Endothelial cell of umbilical vein (primary cell): Measurements from ENCODE around the gene CLDN6. TPM values are rescaled to one million over a fixed set of nuclear protein-coding genes. Genes with fewer than 3 reads are reported as not detected.

ENCODE experiments used
- BruUV-seq: library from RNA; stranded (reverse); fragments of 400-500 nt; replicated peaks from 2 replicates; lab custom pipeline; 2021; lab: Mats Ljungman, UMichigan
- CTCF ChIA-PET: fragments of 300-600, 350-600 bp; sonication (Branson Sonifier 250); formaldehyde crosslinking; loops from one replicate; lab custom pipeline; 2021; ENCODE audit warnings: antibody characterized with exemption, inconsistent platforms; lab: Charles Lee
- POLR2A ChIA-PET: fragments of 300-600, 350-600 bp; sonication (Branson Sonifier 250); formaldehyde crosslinking; loops from one replicate; lab custom pipeline; 2021; ENCODE audit warnings: antibody characterized with exemption, inconsistent platforms; lab: Charles Lee
- DNase-seq: peaks from one replicate; pipeline ENCODE4 v3.0.0-alpha.2; 2011; ENCODE audit warnings: low read depth, low spot score
- FAIRE-seq: peaks from 2 replicates; lab custom pipeline; 2011; peaks lifted over from hg19 to GRCh38; lab: Jason Lieb, UNC
- H2AFZ ChIP-seq: 2 replicates; pipeline ENCODE4 v1.6.0; 2012; ENCODE audit warnings: low read depth, low read length, control low read depth, inconsistent platforms
- H3K27ac ChIP-seq: 2 replicates; pipeline ENCODE4 v1.5.1; 2011; ENCODE audit warnings: low read depth, mild to moderate bottlenecking, control low read depth, low read length, moderate library complexity; ENCODE audit not compliant: insufficient read depth
- H3K27me3 ChIP-seq, 2 experiments: 2 replicates each; pipeline versions ENCODE4 v1.6.0 to v1.6.1; 2011; ENCODE audit warnings: low read length in 2 of 2, mixed read lengths in 1 of 2; ENCODE audit not compliant: control insufficient read depth in 2 of 2, insufficient read depth in 2 of 2
- H3K36me3 ChIP-seq, 2 experiments: 2 replicates in 1 of 2; 3 replicates in 1 of 2; pipeline ENCODE4 v1.5.1; 2011; ENCODE audit warnings: low read length in 2 of 2, mild to moderate bottlenecking in 1 of 2, moderate library complexity in 1 of 2; ENCODE audit not compliant: control insufficient read depth in 2 of 2, insufficient read depth in 2 of 2; ENCODE audit errors: extremely low read depth in 1 of 2
- H3K4me1 ChIP-seq: 3 replicates; pipeline ENCODE4 v1.5.1; 2011; ENCODE audit warnings: mild to moderate bottlenecking, low read length; ENCODE audit not compliant: control insufficient read depth, insufficient read depth; ENCODE audit errors: extremely low read depth
- H3K4me2 ChIP-seq: 2 replicates; pipeline ENCODE4 v1.6.1; 2011; ENCODE audit warnings: low read length, control low read depth, mixed read lengths; ENCODE audit not compliant: insufficient read depth
- H3K4me3 ChIP-seq, 3 experiments: fragments of 200-600 bp in 1 of 3; sonication (generic), shearing (Covaris generic) in 1 of 3; replicated peaks in 1 of 3; 2 replicates each; pipeline ENCODE4 v1.5.1; 2011 to 2016; ENCODE audit warnings: control low read depth in 3 of 3, low read length in 3 of 3, mild to moderate bottlenecking in 2 of 3, inconsistent platforms in 1 of 3, low read depth in 1 of 3, moderate library complexity in 1 of 3; ENCODE audit not compliant: insufficient read depth in 1 of 3
- H3K79me2 ChIP-seq: 2 replicates; pipeline ENCODE4 v1.6.0; 2012; ENCODE audit warnings: low read length, inconsistent platforms; ENCODE audit not compliant: control insufficient read depth, insufficient read depth
- H3K9ac ChIP-seq: replicated peaks from 2 replicates; pipeline ENCODE3; 2011; ENCODE audit warnings: low read length, control low read depth; ENCODE audit not compliant: insufficient read depth; ENCODE audit errors: extremely low read depth
- H3K9me1 ChIP-seq: replicated peaks from 3 replicates; pipeline ENCODE4 v1.6.0; 2011; ENCODE audit warnings: mild to moderate bottlenecking, low read length; ENCODE audit not compliant: control insufficient read depth, insufficient read depth; ENCODE audit errors: extremely low read depth
- H3K9me3 ChIP-seq: replicated peaks from 2 replicates; pipeline ENCODE4 v1.5.1; 2012; ENCODE audit warnings: low read length, inconsistent platforms; ENCODE audit not compliant: control insufficient read depth, insufficient read depth
- H4K20me1 ChIP-seq: replicated peaks from 2 replicates; pipeline ENCODE3; 2011; ENCODE audit warnings: mild to moderate bottlenecking, low read length; ENCODE audit not compliant: control insufficient read depth, insufficient read depth; ENCODE audit errors: extremely low read depth
- EZH2 ChIP-seq: IDR thresholded peaks from 2 replicates; pipeline ENCODE4 v1.6.1; 2012; ENCODE audit warnings: borderline replicate concordance, low read depth, mild to moderate bottlenecking, moderate library complexity, low read length, inconsistent platforms; ENCODE audit not compliant: severe bottlenecking
- FOS ChIP-seq: IDR thresholded peaks from 2 replicates; pipeline ENCODE4 v1.6.1; 2011; ENCODE audit warnings: mild to moderate bottlenecking, low read length, moderate library complexity, borderline replicate concordance; ENCODE audit not compliant: insufficient read depth
- GATA2 ChIP-seq: IDR thresholded peaks from 2 replicates; pipeline ENCODE4 v1.7.0; 2011; ENCODE audit warnings: low read depth, mild to moderate bottlenecking, moderate library complexity, mixed read lengths, low read length; ENCODE audit not compliant: insufficient read length, insufficient read depth
- JUN ChIP-seq: IDR thresholded peaks from 2 replicates; pipeline ENCODE4 v1.6.1; 2011; ENCODE audit warnings: borderline replicate concordance, low read depth; ENCODE audit not compliant: insufficient read length, insufficient read depth
- MAX ChIP-seq: IDR thresholded peaks from 2 replicates; pipeline ENCODE4 v1.6.1; 2011; ENCODE audit not compliant: insufficient read depth, insufficient read length
- MYC ChIP-seq: IDR thresholded peaks from one replicate; pipeline ENCODE4 v1.6.1; 2011; ENCODE audit warnings: mild to moderate bottlenecking, low read depth, low read length
- POLR2A ChIP-seq: IDR thresholded peaks from 2 replicates; pipeline ENCODE4 v1.6.1; 2012; ENCODE audit warnings: low read depth, mild to moderate bottlenecking, control low read depth, low read length
- POLR2AphosphoS5 ChIP-seq: IDR thresholded peaks from 2 replicates; pipeline ENCODE4 v1.6.1; 2012; ENCODE audit warnings: low read depth, mild to moderate bottlenecking, control low read depth, low read length, moderate library complexity; ENCODE audit not compliant: insufficient read depth
- dilution Hi-C: fragments of 300-500 bp; cut with MboI; formaldehyde crosslinking; loops from one replicate; pipeline ENCODE4 v1.15.0; 2019; ENCODE audit warnings: low sequenced_read_pairs; ENCODE audit not compliant: extremely low pct_ligation_motif_present
- intact Hi-C: fragments of 100-400 bp; cut with micrococcal nuclease; formaldehyde crosslinking; loops from one replicate; pipeline ENCODE4 v1.10.0; 2022
- polyA plus RNA-seq, 4 experiments: library from polyadenylated mRNA; depleted of rRNA in 3 of 4; stranded (reverse) in 3 of 4; unstranded in 1 of 4; fragments of >200 nt; gene quantifications; 2 replicates each; pipeline versions ENCODE4 v1.2.1 to v1.2.3, GENCODE V29; 2011 to 2012; ENCODE audit warnings: missing spikeins in 1 of 4
- total RNA-seq: library from RNA; stranded (reverse); gene quantifications from 2 replicates; pipeline ENCODE4 v1.2.3, GENCODE V29; 2021
- TF ChIP-seq, protein P1 (sequence below), 2 donors: IDR thresholded peaks; 1 replicate in 1 of 2; 2 replicates in 1 of 2; pipeline ENCODE4 v1.5.1; 2011; ENCODE audit warnings: low read length in 2 of 2, mild to moderate bottlenecking in 2 of 2, moderate library complexity in 2 of 2, control low read depth in 1 of 2, inconsistent platforms in 1 of 2, low read depth in 1 of 2; ENCODE audit not compliant: insufficient read depth in 1 of 2; ENCODE audit errors: extremely low read depth in 1 of 2

CLDN6 gene
- total and polyA plus RNA-seq, 2 donors (not counting 3 experiments of a cell fraction or from before 2014, with no cell fraction given) = 0.28 TPM; not detected in 1

- dilution Hi-C loops = no loop called here
These were observed 2.0 kb downstream of the CLDN6 start for GRCh38 chr16:3015865-3016521.

More at GRCh38 chr16:3015865-3016521, 2.0 kb downstream of the CLDN6 start:
- BruUV-seq = no TSS peak
- ChIA-PET POLR2A (no interaction called here), CTCF (no interaction called here)
- H3K36me3 ChIP-seq = no peaks in the 10 kb centered on the region
- FAIRE-seq (no peak), DNase-seq (no peak)
- H3K27me3 ChIP-seq = peaks cover 21 to 22% of the 10 kb centered on the region in 2 experiments
- H3K4me1 ChIP-seq = no peaks in the 10 kb centered on the region
- no peaks in the 10 kb centered on the region for H4K20me1 ChIP-seq
- no peak for TF ChIP-seq GATA2
- no peak for TF ChIP-seq FOS
- TF ChIP-seq POLR2AphosphoS5 = no peak
- TF ChIP-seq MYC = no peak
- TF ChIP-seq POLR2A = no peak
- TF ChIP-seq MAX = no peak
- TF ChIP-seq, protein P1, sequence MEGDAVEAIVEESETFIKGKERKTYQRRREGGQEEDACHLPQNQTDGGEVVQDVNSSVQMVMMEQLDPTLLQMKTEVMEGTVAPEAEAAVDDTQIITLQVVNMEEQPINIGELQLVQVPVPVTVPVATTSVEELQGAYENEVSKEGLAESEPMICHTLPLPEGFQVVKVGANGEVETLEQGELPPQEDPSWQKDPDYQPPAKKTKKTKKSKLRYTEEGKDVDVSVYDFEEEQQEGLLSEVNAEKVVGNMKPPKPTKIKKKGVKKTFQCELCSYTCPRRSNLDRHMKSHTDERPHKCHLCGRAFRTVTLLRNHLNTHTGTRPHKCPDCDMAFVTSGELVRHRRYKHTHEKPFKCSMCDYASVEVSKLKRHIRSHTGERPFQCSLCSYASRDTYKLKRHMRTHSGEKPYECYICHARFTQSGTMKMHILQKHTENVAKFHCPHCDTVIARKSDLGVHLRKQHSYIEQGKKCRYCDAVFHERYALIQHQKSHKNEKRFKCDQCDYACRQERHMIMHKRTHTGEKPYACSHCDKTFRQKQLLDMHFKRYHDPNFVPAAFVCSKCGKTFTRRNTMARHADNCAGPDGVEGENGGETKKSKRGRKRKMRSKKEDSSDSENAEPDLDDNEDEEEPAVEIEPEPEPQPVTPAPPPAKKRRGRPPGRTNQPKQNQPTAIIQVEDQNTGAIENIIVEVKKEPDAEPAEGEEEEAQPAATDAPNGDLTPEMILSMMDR (IDR thresholded peaks at IDR 0.05; ENCODE audit: extremely low read depth in 1 of 2, insufficient read depth in 1 of 2, low read depth in 1 of 2, low read length in 2 of 2) = no peak
- no peak for TF ChIP-seq EZH2
- TF ChIP-seq JUN = no peak
- no peak overlapping the region for H3K27ac ChIP-seq
- H3K9me3 ChIP-seq = no peaks in the 10 kb centered on the region
- no peak overlapping the region for H3K9ac ChIP-seq
- H3K79me2 ChIP-seq = no peaks in the 10 kb centered on the region
- intact Hi-C loops = no loop called here
- H3K9me1 ChIP-seq = no peaks in the 10 kb centered on the region
- no peak overlapping the region for H3K4me2 ChIP-seq
- no peak overlapping the region for H3K4me3 ChIP-seq
- no peak overlapping the region for H2AFZ ChIP-seq
